Measurements from ENCODE around the gene COL11A1.
"Not testable (repeated sequence)": the region's sequence is repeated elsewhere in the genome, so short reads cannot be mapped to it uniquely, and the experiment has no call there.

Gene COL11A1

DNA sequence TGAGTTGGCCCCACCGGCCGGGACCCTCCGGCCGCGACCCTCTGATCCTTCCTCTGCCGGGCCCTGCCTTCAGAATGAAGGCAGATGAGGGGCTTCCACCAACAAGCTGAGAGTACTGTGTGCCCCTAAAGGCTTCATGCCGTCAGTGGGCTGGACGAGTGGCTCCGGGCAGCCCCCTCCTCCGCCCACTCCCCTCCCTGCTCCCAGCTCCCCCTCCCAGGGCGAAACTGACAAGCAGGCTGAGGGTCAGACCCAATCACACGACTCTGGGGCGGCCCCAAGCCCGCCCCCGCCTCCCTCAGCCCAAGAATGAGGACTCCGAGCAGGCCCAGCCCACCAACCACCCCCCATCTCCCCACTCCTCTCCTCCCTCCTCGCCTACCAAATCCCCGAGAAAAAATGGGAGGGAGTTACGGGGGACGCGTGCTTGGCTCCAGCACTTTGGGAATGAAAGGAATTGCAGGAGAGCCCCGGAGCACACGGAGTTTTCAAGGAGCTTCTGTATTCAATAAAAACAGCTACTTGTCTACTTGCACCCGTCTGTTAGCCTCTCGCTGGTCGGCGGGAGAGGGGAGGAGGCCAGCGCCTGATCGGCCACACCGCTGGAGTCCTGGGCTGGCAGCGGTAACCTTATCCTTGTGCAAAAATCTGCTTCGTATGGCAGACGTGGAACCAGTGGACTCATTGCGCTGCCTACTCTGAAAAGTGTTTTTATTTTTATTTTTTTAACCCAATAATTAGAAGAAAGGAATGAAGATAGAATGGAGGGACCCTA, at the start of gene COL11A1:
Gene COL11A1, minus strand, starts transcription at position 147 of the 775 bp plus-strand sequence. CDS start 344 bp downstream, outside the sequence.
- DNase-seq (ENCODE audit: low read depth) = no peak

DNA sequence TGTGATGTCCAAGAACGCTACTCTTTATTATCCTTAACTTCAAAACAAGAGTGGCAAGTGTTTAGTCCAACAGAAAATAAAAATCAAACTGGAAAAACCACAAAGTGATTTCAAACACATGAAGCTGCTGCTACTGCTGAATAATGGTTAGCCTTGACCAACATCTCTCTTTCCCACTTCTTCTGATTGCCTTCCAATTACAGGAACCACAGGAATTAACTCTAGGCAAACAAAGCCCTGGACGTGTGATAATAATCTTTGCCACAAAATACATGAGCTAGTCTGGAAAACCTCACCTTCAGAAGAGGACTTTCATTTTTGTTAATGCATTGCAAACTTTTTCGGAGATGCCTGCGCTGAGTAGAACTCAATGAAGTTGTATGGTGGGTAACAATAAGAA, 48.6 kb upstream of the COL11A1 start:
- no peak for DNase-seq (ENCODE audit: low read depth)

DNA sequence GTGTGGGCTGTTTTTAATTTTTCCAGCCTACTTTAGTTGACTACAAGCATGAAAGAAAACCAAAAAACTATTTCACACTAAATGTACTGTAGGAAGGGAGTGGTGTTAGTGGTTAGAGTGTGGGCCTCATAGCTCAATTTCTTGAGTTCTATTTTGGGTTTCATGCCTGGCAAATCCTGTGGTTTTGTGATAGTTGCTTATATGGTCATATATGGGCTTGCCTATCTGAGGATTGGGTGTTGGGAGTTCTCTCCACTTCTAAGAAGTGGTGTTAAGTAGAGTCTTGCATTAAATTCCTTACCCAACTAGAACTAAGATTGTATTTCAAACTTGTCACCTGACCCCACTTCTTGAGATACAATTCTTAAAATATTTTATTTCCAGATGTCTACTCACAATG, 37.8 kb upstream of the COL11A1 start:
- DNase-seq (ENCODE audit: low read depth) = no peak

DNA sequence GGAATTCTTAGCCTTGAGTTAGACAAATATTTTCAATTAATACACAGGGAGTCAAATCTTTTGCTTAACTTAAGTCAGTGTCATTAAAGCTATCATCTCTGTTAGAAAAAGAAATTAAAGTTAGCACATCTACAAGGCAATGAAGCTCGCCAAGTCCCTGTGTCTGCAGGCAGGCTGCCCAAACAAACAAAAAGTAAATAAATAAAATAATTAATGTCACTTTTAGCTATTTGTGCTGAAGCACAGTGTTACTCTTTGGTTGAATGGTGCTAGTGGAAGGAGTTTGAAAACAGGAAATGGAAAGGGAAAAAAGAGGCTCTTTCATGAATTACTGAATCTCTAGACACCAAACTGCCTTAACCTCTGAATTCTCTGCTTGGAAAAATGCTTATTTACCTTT, 37.1 kb upstream of the COL11A1 start:
- DNase-seq (ENCODE audit: low read depth) = no peak

DNA sequence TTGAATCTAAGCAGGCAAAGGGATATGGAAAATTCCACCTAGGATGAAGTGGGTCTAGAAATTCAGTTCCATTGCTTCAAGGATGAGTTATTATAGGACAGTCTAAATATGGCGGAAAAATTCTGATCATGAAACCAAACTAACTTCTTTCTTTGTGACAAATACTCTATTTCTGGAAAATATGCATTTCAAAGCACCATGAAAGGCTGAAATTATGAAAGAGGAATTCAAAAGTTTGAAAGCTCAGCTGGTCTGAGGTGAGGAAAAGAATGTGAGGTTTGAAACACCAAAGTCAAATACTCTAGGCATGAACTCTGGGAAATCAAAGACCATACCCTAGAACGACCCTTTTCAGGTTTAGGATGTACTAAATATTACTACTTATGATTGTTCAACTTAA, 36.4 kb upstream of the COL11A1 start:
- no peak for DNase-seq (ENCODE audit: low read depth)

DNA sequence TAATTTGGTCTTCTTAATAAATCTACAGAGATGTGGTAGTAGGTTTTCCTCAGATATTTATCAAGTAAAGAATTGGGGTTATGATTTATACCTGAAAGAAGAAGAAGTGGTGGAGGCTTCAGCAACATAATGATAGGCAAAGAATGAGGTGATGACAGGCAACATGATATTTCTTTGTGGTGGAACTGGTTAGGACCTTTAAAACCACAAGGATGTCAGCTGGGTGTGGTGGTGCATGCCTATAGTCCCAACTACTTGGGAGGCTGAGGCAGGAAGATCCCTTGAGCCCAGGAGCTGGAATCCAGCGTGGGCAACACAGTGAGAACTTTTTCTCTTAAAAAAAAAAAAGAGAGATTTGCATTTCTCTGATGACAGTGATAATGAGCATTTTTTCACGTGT, 34.1 kb upstream of the COL11A1 start:
- no peak for DNase-seq (ENCODE audit: low read depth)

DNA sequence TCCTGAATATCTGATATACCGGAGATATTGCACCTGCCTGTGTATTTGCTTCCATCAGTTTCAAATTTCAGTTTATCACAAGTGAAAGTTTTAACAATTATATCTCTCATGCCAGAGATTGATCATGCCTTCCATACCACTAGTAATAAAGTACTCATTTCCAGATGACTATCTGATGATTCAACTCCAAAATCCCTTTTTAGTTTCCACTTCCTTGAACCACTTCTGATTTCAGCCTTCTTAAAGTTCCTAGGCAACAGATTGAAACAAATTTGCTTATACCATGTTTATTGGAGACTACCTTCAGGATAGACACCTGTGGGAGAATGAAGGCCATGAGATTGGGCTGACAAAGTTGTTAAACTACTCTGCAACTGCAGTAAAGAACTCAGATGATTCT, 21.5 kb upstream of the COL11A1 start:
- no peak for DNase-seq (ENCODE audit: low read depth)

DNA sequence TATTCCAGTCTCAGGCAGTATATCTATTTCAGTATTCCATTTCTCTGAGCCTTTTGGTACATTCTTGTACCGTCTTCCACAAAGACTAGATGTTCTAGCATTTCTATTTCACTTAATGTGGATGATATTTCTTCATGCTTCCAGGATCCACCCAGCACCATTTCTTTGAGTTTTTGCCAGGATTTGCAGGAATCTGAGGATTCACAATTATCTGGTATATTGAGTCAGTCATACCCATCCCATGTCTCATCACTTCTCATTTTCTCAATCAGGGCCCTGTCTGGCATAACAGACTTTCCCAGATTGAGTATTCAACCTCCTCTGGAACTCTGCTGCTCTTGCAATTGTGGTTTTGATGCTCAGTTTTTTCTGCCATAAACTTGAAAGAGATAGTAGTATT, 20.9 kb upstream of the COL11A1 start:
- no peak for DNase-seq (ENCODE audit: low read depth)

DNA sequence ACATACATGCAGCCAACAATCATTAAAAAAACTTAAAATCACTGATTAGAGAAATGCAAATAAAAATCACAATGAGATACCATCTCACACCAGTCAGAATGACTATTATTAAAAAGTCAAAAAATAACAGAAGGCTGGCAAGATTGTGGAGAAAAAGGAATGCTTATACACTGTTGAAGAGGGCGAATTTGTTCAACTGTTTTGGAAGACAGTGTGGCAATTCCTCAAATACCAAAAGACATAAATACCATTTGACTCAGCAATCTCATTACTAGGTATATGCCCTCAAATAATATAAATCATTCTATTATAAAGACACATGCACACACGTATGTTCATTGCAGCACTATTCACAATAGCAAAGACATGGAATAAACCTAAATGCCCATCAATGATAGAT, 19.9 kb upstream of the COL11A1 start:
- DNase-seq (ENCODE audit: low read depth) = not testable (repeated sequence)

DNA sequence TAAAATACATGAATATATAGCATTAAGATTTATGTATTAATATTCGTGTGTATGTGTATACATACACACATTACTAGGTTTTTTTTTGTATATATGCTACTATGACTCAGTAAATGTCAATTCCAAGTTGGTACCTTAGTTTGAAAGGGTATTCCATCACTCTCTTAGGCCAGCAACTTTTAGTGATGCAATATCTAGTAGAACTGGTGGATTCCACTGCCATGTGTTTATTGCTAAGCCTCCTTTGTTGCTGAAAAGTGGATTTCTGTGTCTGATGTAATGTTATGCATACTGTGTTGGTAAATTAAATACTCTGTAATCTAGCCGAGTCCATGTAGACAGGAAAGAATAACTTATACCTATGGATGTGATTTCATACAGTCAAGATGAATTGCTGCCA, 16.9 kb upstream of the COL11A1 start:
- no peak for DNase-seq (ENCODE audit: low read depth)

DNA sequence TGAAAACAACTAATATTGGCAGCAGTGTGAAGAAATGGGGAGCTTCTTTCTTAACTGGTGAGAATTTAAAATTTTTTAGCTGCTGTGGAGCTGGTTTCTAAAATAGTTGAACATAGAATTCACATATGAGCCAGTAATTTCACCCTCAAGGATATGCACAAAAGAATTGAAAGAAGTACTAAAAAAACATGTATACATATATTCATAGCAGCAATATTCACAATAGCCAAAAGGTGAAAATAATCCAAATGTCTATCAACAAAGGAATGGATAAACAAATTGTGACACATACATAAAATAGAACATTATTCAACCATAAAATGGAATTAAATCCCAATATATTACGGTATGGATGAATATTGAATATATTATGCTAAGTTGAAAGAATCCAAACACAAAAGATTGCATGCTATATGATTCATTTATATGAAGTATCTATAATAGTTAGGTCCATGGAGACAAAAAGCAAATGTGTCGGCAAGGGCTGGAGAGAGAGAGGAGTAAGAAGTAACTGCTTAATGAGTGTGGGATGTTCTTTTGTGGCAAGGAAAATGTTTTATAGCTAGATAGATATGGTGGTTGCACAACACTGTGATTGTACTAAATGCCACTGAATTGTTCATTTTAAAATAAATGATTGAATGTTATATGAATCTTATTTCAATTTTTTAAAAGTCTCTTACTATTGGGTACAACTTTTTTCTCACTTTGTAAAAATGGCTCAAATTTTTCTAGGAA, 14.8 kb upstream of the COL11A1 start:
- DNase-seq (ENCODE audit: low read depth) = no peak

DNA sequence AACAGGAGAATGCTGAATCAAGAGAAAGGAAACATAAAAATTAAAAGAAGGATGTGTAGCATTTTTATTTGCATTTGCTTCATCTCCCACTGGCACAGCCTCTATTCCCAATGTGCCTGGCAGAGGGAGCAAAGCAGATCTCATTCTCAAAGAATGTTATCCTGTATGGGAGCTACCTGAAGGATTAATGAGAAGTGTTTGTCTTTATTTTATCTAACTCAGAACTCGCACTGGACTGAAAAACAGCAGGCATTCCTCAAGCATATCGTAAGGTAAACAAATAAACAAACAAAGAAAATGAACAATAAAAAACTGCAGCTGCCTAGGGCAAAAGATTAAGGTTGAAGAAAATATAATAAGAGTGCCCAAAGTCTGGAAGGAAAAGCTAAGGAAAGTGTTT, 12.7 kb upstream of the COL11A1 start:
- no peak for DNase-seq (ENCODE audit: low read depth)

DNA sequence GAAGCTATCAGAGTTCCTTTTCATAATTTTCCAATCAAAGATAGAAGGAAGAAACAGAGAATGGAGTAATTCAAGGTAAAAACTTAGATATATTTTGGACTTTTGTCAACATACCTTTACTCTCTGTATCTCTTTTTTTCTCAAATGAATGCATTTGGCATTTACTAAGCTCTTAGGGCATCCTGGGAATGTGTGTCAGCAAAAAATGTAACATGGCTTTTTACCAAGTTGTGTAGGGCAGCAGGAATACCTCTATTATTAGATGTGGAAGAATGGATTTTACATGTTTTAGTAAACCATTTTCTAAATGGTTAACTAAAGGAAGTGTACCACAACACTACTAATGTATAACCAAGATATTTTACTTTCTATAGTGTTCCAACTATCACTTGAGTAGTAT, 4.2 kb upstream of the COL11A1 start:
- no peak for DNase-seq (ENCODE audit: low read depth)

DNA sequence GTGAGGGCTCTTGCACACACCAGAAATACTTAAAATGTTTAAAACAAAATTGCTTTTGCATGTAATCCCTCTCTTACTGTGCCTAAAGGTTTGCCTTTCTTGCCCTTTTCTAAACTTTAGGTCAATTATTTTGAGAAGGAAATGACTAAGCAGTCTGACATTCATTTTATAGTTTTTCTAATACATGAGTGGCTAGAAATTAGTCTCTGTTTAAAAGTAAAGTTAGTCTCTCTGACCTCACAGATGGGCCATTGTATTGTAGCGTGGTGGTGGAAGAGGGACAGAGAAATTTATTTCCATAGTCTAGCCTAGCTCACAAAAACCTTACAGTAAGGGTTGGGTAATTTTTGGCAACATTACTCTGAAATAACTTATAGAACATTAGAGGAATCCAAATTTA, 3.6 kb upstream of the COL11A1 start:
- DNase-seq (ENCODE audit: low read depth) = no peak

DNA sequence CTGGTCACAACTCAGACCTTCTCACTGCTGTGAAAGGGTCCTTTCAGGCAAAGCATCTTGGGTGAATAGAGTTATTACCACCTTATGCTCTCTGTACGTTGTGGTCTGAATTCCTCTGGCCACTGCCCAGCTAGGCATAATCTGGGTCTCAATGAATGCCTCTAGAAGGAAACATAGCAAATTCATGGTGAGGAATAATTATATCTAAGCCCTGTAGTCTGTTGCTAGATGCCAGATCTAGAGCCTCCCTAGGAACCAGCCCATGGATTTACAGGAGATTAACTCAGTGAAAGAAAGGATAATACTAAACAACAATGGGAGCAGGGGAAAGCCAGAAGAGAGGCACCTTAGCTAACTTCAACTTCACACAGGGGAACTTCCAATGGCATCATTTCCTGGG, 2.4 kb upstream of the COL11A1 start:
- DNase-seq (ENCODE audit: low read depth) = no peak

DNA sequence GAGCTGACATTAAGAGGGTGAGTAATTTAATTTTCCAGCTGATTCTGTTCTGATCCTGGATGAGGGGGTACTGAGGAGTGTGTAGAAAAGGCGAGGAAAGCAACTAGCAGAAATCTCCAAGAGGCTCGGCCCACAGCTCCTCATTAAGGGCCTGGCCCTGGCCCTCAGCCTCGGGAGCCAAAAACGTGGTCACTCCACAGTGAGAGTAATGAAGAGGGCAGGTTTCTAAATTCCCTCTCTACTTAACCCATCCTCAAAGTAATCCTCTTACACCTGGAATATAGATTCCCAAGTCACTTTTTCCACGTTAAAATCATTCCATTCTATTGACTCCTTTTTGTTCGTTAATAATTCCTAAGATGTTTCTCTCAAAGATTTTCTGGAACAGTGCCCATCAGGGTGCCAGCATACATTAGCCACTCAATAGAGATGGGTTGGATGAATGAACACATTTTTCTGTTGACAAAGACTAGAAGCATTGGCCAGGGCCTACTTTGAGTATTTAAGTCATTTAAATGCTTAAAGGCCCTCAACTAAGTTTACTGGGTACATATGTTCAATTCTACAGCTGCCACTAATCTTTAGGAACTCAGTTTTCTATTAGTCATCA, 1.1 kb upstream of the COL11A1 start:
- DNase-seq (ENCODE audit: low read depth) = no peak

DNA sequence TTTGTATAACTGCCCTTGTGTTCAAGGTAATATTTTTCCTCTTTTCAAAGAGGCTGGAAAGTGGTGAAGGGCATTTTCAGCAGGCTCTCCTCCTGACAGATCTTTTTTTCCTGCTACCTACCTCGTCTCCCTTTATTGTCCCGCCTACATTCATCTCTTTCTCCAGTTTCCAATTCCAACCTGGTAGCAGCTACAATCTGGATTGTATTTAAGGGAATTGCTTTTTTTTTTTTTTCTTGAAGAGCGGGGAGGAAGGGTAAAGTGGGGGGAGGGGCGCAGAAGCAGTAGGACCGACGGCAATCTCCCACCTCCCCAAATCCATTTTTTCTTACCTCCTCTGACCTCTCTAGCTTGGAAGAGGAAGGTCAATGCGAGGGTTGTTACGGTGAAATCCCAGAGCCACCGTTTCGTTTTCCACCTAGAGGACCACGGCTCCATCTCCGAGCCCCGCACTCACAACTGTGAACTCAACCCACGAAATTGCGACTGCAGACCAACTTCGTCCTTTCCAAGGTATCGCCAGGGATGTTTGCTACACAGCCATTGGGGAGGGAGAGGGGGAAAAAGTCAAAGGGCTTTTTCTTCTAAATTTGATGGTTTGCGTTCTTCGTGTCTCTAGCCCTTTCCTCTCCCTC, 464 bp downstream of the COL11A1 start:
- no peak for DNase-seq (ENCODE audit: low read depth)

DNA sequence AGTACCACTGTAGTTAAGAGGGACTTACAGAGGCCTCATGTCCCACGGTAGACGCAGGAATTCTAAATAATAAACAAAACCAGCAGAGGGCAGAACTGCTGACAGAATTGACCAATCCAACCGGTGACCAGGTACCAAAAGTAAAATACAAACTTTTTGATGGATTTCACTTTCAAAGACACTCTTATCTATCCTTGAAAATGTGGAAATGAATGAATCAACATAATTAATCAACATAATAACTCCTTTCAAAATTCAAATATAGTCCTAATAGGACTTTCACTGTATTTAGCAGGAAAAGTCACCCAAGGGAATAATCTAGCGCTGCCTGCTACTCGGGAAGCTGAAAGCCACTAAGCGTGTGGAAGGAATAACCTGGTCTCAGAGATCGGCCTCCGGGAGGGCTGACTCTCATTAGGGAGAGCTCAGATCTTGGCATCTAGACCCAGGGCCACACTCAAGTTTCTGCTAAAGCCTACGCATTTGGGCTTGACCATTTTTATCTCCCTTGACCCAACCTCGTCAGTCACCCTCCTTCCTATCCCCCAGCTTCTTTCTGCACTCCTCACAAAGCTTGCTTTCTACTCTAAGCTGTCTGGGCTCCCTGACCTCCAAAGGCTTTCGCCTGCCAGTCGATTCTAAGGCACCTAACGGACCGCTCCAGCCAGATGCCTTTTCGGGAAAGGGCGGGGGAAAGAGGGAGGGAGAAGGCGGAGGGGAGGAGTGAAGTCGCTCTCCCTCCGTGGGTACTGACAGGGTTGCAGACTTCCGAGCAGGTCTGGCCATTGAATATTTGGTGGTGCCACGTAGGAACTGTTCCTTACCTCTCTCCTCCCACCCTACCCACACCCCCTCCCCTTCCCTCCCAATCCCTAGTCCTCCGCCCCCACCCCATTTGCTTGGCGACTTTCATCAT, 1.6 kb downstream of the COL11A1 start:
- no peak for DNase-seq (ENCODE audit: low read depth)

DNA sequence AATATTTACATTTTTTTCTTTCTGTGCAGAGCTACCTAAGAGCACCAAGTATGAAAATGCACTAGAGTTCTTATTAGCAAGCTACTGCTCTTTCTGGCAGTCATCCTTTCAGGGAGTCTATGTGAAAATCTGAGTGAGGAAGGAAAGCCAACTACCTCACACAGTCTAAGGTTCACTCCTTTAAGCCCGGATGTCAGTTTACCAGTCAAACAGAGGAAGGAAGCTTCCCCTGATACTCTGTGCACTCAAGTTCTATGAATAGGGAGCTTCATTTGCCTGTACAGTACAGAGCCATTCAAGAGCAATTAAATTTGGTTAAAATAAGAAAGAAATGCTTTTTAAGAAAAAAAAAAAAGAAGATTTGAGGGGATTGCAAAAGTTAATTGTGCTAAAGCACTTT, 6.9 kb downstream of the COL11A1 start:
- no peak for DNase-seq (ENCODE audit: low read depth)

DNA sequence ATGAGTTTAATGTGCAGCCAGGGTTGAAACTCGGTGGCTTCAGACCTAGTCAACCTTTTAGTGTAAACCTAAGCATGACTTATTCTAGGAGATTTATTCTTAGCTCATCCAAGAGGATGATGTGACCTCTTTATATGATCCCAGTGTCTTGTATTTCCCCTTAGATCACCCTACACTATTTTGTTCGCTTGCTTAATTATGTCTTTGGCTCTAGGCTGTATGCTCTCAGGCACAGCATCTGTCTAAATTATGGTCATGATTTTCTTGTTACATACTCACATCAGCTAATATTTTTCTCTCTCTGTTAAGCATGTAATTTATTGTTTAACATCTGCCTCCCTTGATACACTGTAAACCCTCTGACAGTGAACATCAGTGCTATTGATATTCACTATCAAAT, 19.1 kb downstream of the COL11A1 start:
- DNase-seq (ENCODE audit: low read depth) = no peak

DNA sequence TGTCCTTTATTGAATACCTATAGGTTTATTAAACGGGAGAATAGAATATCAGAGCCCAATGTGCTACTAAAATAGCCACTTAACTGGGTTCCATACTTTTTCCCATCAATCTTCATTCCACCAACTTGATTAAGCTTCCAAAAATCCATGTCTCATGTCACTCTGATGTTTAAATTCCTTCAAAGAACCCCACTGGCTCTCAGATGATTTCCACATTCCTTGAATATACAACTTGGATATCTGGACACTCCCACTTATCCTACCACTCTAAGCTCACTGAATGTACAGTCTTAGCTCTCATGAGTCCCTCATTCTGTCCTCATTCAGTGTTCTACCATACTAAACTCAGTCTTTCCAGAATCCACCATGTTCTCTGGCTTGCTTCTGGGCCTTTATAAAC, 21.1 kb downstream of the COL11A1 start:
- no peak for DNase-seq (ENCODE audit: low read depth)

DNA sequence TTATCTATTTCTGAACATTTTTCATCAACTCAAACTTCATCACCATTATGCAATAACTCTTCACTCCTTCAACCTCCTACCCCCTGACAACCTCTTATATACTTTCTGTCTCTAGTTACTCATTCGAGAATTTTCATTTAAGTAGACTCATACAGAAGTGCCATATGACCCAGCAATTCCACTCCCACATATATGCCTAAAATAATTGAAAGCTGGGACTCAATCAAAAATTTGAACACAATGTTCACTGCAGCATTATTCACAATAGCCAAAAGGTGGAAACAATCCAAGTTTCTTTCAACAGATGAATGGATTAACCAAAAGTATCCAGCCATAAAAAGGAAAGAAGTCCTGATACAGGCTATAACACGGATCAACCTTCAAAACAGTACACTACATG, 24.1 kb downstream of the COL11A1 start:
- DNase-seq (ENCODE audit: low read depth) = no peak

Data from T-helper 22 cell (primary cell).